Measurements from ENCODE around the gene RABIF.
"Not testable (repeated sequence)": the region's sequence is repeated elsewhere in the genome, so short reads cannot be mapped to it uniquely, and the experiment has no call there.

RABIF gene

DNA sequence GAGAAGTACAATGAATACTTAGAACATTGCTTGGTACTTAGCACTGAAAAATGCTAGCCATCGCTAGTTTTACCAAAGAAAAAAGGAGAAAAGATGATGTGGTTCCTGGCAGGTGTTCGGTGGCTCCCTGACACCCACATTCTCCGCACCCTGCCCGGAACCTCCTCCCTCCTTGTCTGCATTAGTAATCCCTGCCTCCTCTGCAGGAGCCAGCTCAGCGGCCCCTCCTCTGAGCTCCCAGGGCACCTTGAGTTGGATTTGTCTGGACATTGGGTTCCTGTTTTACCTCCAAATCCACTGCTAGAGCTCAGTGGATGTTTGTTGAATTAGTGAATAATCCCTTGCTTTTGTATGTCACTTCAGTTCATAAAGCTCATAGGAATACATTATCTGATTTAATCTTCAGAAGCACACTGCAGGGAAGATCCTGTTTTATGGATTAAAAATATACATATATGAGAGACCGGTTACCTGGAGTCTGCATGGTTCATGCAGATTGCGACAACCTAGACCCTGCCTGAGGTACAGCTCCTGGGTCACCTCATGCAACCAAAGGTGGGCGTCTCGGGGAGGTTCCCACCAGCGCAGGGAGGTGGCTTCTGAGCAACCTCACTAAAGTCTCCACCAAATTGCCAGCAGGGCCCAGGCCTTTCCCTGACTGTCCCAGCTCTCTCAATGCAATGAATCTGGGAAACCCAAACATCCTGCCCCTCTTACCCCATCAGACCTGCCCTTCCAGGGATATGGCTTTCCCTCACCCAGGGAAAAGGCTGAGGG, 54.0 kb downstream of the RABIF start:
- DNase-seq (ENCODE audit: low read depth): no peak

DNA sequence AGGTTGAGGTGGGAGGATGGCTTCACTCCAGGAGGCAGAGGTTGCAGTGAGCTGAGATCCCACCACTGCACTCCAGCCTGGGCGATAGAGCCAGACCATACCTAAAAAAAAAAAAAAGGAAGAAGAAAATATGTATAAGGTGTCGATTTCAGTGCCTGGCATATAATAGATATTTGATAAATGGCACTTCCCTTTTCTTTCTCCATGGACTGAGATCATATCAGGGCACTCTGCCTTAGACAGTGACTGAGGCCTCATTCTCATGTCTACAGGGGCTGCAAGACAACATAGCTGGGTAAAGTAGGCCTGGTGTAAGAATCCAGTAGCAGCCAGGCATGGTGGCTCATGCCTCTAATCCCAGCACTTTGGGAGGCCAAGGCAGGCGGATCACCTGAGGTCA, 57.0 kb downstream of the RABIF start:
- no peak for DNase-seq (ENCODE audit: low read depth)

DNA sequence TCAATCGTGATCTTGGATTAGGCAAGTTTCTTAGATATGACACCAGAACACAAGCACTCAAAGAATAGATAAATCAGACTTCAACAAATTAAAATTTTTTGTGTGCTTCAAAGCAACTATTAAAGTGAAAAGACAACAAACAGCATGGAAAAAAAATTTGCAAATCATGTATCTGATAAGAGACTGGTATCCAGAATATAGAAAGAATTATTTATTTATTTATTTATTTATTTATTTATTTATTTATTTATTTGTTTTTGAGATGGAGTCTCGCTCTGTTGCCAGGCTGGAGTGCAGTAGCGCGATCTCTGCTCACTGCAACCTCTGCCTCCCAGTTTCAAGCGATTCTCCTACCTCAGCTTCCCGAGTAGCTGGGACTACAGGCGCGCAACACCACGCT, 59.7 kb downstream of the RABIF start:
- DNase-seq (ENCODE audit: low read depth): not testable (repeated sequence)

Measured in stimulated activated CD8-positive, alpha-beta memory T cell treated with anti-CD3 and anti-CD28 coated beads, Interleukin-15, amount 100 ng/mL, for 24 hours (primary cell).